GM10248 (cell line): Measurements from ENCODE around the gene CYTH1.

Experiments
- CTCF ChIA-PET: fragments of 300-600 bp; sonication (Branson Sonifier 250); formaldehyde crosslinking; extraction: SDS; loops from one replicate; lab custom pipeline; 2021; ENCODE audit warnings: antibody characterized with exemption; lab: Yijun Ruan, JAX
- POLR2A ChIA-PET: fragments of 350-650 bp; sonication (Branson Sonifier 250); formaldehyde crosslinking; extraction: SDS; loops from one replicate; lab custom pipeline; 2020; ENCODE audit warnings: antibody characterized with exemption; lab: Yijun Ruan, JAX
- DNase-seq: peaks from one replicate; pipeline ENCODE4 v3.0.0; 2012; ENCODE audit errors: extremely low spot score
- CTCF ChIP-seq: IDR thresholded peaks from 2 replicates; pipeline ENCODE4 v1.5.1; 2012; ENCODE audit warnings: mild to moderate bottlenecking, low read depth; ENCODE audit errors: extremely low read depth, missing control alignments, control extremely low read depth

The CYTH1 gene

GRCh38 chr17:78723957-78724356 is 58.1 kb downstream of the CYTH1 start:
- DNase-seq = no peak
- ChIA-PET CTCF (interaction anchor here (1.0 to 4.7 kb wide), 3 partner anchors 10 to 22 kb away, joined by 3 to 50 read pairs (median 13); no protein-coding TSS in a partner anchor), POLR2A (no interaction called here)

GRCh38 chr17:78723001-78723796 is 58.9 kb downstream of the CYTH1 start:
- CTCF ChIA-PET = interaction anchor here (1.0 to 4.7 kb wide), 8 partner anchors 13 to 34 kb away, joined by 3 to 50 read pairs (median 4); no protein-coding TSS in a partner anchor
- TF ChIP-seq CTCF = no peak
- DNase-seq = no peak
- POLR2A ChIA-PET = interaction anchor here (1.1 kb wide), 1 partner anchor 12 kb away, joined by 4 read pairs; no protein-coding TSS in a partner anchor

More at GRCh38 chr17:78723957-78724356, 58.1 kb downstream of the CYTH1 start:
- no peak for TF ChIP-seq CTCF

GRCh38 chr17:78722246-78722761 is 59.8 kb downstream of the CYTH1 start:
- no peak for TF ChIP-seq CTCF
- peak; percentile 48 for DNase-seq
- ChIA-PET CTCF (interaction anchor here (1.1 to 4.7 kb wide), 8 partner anchors 9 to 33 kb away, joined by 3 to 50 read pairs (median 4); no protein-coding TSS in a partner anchor), POLR2A (interaction anchor here (0.8 to 1.1 kb wide), 3 partner anchors 13 to 17 kb away, joined by 4 read pairs; no protein-coding TSS in a partner anchor)

GRCh38 chr17:78719630-78720298 is 62.3 kb downstream of the CYTH1 start:
- TF ChIP-seq CTCF = no peak
- CTCF ChIA-PET = interaction anchor here (1.0 to 4.9 kb wide), 5 partner anchors 9 to 16 kb away, joined by 3 to 50 read pairs (median 18); no protein-coding TSS in a partner anchor
- POLR2A ChIA-PET = interaction anchor here (1.1 kb wide), 1 partner anchor 18 kb away, joined by 3 read pairs; no protein-coding TSS in a partner anchor
- DNase-seq = no peak

GRCh38 chr17:78718575-78719208 is 63.4 kb downstream of the CYTH1 start:
- no peak for DNase-seq
- POLR2A ChIA-PET = interaction anchor here (0.5 to 1.1 kb wide), 2 partner anchors 19 to 592 kb away, joined by 3 read pairs; no protein-coding TSS in a partner anchor
- TF ChIP-seq CTCF = no peak
- CTCF ChIA-PET = interaction anchor here (1.0 to 4.9 kb wide), 5 partner anchors 10 to 273 kb away, joined by 3 to 46 read pairs (median 12); no protein-coding TSS in a partner anchor
